ENCODE data around the gene MAPKAP1. TPM values are rescaled to one million over a fixed set of nuclear protein-coding genes. Genes with fewer than 3 reads are reported as not detected.

Gene MAPKAP1
- total and polyA plus RNA-seq, 2 experiments from 2014 or later = 68.4 to 98.5 TPM

- no peaks in the 10 kb centered on the region for H4K20me1 ChIP-seq (replicated peaks; ENCODE audit: insufficient read depth)
- Mint-ChIP-seq H3K4me3 (no peak overlapping the region), H3K9me3 (no peaks in the 10 kb centered on the region), H3K27me3 (ENCODE audit: insufficient read depth, low read depth, poor library complexity) (peaks cover 2% of the 10 kb centered on the region), H3K36me3 (ENCODE audit: low read depth) (no peaks in the 10 kb centered on the region), H3K4me1 (peaks cover 50% of the 10 kb centered on the region), H3K27ac (peak overlapping the region; percentile 63)
- H3K27ac ChIP-seq (ENCODE audit: low read depth) = peak overlapping the region; percentile 61; the same call in 1 of the 2 replicates
- H3K4me1 ChIP-seq (ENCODE audit: insufficient read depth) = peaks cover 27% of the 10 kb centered on the region; the same call in 1 of the 2 replicates
- DNase-seq (ENCODE audit: low spot score) = no peak
- no peaks in the 10 kb centered on the region; the same call in 1 of the 2 replicates for H3F3A ChIP-seq (replicated peaks; ENCODE audit: low read depth)
- TF ChIP-seq EZH2 (IDR thresholded peaks at IDR 0.05; ENCODE audit: low read depth, unreplicated experiment) (no peak), ZNF114 (CRISPR knock-in tag; IDR thresholded peaks at IDR 0.05) (no peak), ZNF331 (CRISPR knock-in tag; IDR thresholded peaks at IDR 0.05; ENCODE audit: low read depth) (no peak), NANOG (IDR thresholded peaks at IDR 0.05; ENCODE audit: borderline replicate concordance) (no peak), JUNB (IDR thresholded peaks at IDR 0.05; ENCODE audit: unreplicated experiment) (no peak), STAT1 (IDR thresholded peaks at IDR 0.05; ENCODE audit: unreplicated experiment) (no peak), ZNF462 (CRISPR knock-in tag; IDR thresholded peaks at IDR 0.05) (no peak), CREB1 (CRISPR knock-in tag; IDR thresholded peaks at IDR 0.05; ENCODE audit: low read depth) (no peak)
- TF ChIP-seq, protein P1, sequence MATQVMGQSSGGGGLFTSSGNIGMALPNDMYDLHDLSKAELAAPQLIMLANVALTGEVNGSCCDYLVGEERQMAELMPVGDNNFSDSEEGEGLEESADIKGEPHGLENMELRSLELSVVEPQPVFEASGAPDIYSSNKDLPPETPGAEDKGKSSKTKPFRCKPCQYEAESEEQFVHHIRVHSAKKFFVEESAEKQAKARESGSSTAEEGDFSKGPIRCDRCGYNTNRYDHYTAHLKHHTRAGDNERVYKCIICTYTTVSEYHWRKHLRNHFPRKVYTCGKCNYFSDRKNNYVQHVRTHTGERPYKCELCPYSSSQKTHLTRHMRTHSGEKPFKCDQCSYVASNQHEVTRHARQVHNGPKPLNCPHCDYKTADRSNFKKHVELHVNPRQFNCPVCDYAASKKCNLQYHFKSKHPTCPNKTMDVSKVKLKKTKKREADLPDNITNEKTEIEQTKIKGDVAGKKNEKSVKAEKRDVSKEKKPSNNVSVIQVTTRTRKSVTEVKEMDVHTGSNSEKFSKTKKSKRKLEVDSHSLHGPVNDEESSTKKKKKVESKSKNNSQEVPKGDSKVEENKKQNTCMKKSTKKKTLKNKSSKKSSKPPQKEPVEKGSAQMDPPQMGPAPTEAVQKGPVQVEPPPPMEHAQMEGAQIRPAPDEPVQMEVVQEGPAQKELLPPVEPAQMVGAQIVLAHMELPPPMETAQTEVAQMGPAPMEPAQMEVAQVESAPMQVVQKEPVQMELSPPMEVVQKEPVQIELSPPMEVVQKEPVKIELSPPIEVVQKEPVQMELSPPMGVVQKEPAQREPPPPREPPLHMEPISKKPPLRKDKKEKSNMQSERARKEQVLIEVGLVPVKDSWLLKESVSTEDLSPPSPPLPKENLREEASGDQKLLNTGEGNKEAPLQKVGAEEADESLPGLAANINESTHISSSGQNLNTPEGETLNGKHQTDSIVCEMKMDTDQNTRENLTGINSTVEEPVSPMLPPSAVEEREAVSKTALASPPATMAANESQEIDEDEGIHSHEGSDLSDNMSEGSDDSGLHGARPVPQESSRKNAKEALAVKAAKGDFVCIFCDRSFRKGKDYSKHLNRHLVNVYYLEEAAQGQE (IDR thresholded peaks at IDR 0.05; ENCODE audit: unreplicated experiment) = no peak
- no peak for ATAC-seq
- no peaks in the 10 kb centered on the region for H3K9me2 ChIP-seq (ENCODE audit: insufficient read depth)
- no peak overlapping the region for H3K4me2 ChIP-seq
- H3K27me3 ChIP-seq (ENCODE audit: insufficient read depth) = no peaks in the 10 kb centered on the region
- peaks cover 71% of the 10 kb centered on the region for H3K79me2 ChIP-seq (replicated peaks; ENCODE audit: insufficient read depth)
- H2AFZ ChIP-seq = no peak overlapping the region
- no peaks in the 10 kb centered on the region for H3K36me3 ChIP-seq (ENCODE audit: insufficient read depth)
- no peak overlapping the region for H3K4me3 ChIP-seq
These were observed 3.3 kb downstream of the MAPKAP1 start for GRCh38 chr9:125703662-125704061.

Data from GM23338 (cell line).